ENCODE measurements around the gene SLIT3. TPM values are rescaled to one million over a fixed set of nuclear protein-coding genes. Genes with fewer than 3 reads are reported as not detected.
"Not testable (repeated sequence)": the region's sequence is repeated elsewhere in the genome, so short reads cannot be mapped to it uniquely, and the experiment has no call there.

SLIT3 gene
- total RNA-seq, 1 experiment from 2014 or later, result 2.0 TPM

GRCh38 chr5:169229342-169229892, 71.5 kb downstream of the SLIT3 start:
- Histone ChIP-seq H3K4me1 (no peaks in the 10 kb centered on the region), H3K9me3 (replicated peaks) (no peaks in the 10 kb centered on the region), H3K27me3 (no peaks in the 10 kb centered on the region), H3K4me3 (no peak overlapping the region), H3K36me3 (no peaks in the 10 kb centered on the region), H3K27ac (no peak overlapping the region)
- no peak for DNase-seq

GRCh38 chr5:169226895-169227294, 74.0 kb downstream of the SLIT3 start:
- DNase-seq, result no peak
- no peak overlapping the region for H3K4me3 ChIP-seq
- no peaks in the 10 kb centered on the region for H3K9me3 ChIP-seq (replicated peaks)
- no peaks in the 10 kb centered on the region for H3K4me1 ChIP-seq
- no peak overlapping the region for H3K27ac ChIP-seq
- H3K36me3 ChIP-seq, result no peaks in the 10 kb centered on the region
- no peaks in the 10 kb centered on the region for H3K27me3 ChIP-seq

GRCh38 chr5:169225830-169226356, 75.0 kb downstream of the SLIT3 start:
- Histone ChIP-seq H3K27me3 (no peaks in the 10 kb centered on the region), H3K4me3 (no peak overlapping the region), H3K9me3 (replicated peaks) (no peaks in the 10 kb centered on the region), H3K27ac (no peak overlapping the region), H3K36me3 (no peaks in the 10 kb centered on the region), H3K4me1 (no peaks in the 10 kb centered on the region)
- no peak for DNase-seq

GRCh38 chr5:169223595-169223953, 77.4 kb downstream of the SLIT3 start:
- Histone ChIP-seq H3K4me3 (no peak overlapping the region), H3K27ac (no peak overlapping the region), H3K4me1 (no peaks in the 10 kb centered on the region), H3K9me3 (replicated peaks) (no peaks in the 10 kb centered on the region), H3K36me3 (no peaks in the 10 kb centered on the region), H3K27me3 (no peaks in the 10 kb centered on the region; the same call in 1 of the 2 replicates)
- DNase-seq, result no peak

- H3K4me3 ChIP-seq, result no peak overlapping the region
- peaks cover 4% of the 10 kb centered on the region; the same call in 1 of the 2 replicates for H3K27me3 ChIP-seq
- no peaks in the 10 kb centered on the region for H3K36me3 ChIP-seq
- no peak for DNase-seq
- H3K9me3 ChIP-seq (replicated peaks), result no peaks in the 10 kb centered on the region
- H3K27ac ChIP-seq, result no peak overlapping the region
- H3K4me1 ChIP-seq, result no peaks in the 10 kb centered on the region
Measured at GRCh38 chr5:169222934-169223594, 77.9 kb downstream of the SLIT3 start.

GRCh38 chr5:169221519-169221918, 79.4 kb downstream of the SLIT3 start:
- H3K4me1 ChIP-seq, result no peaks in the 10 kb centered on the region

GRCh38 chr5:169219961-169220360, 81.0 kb downstream of the SLIT3 start:
- no peak overlapping the region for H3K27ac ChIP-seq

More at GRCh38 chr5:169221519-169221918, 79.4 kb downstream of the SLIT3 start:
- Histone ChIP-seq H3K27ac (no peak overlapping the region), H3K36me3 (no peaks in the 10 kb centered on the region), H3K9me3 (replicated peaks) (no peaks in the 10 kb centered on the region), H3K4me3 (no peak overlapping the region), H3K27me3 (peaks cover 4% of the 10 kb centered on the region; the same call in 1 of the 2 replicates)
- no peak for DNase-seq

GRCh38 chr5:169219351-169219750, 81.6 kb downstream of the SLIT3 start:
- peaks cover 4% of the 10 kb centered on the region; the same call in 1 of the 2 replicates for H3K27me3 ChIP-seq
- no peaks in the 10 kb centered on the region for H3K36me3 ChIP-seq
- DNase-seq, result no peak
- H3K9me3 ChIP-seq (replicated peaks), result no peaks in the 10 kb centered on the region
- no peak overlapping the region for H3K27ac ChIP-seq
- H3K4me3 ChIP-seq, result no peak overlapping the region
- no peaks in the 10 kb centered on the region for H3K4me1 ChIP-seq

More at GRCh38 chr5:169219961-169220360, 81.0 kb downstream of the SLIT3 start:
- DNase-seq, result no peak
- no peaks in the 10 kb centered on the region for H3K36me3 ChIP-seq
- H3K27me3 ChIP-seq, result peaks cover 4% of the 10 kb centered on the region; the same call in 1 of the 2 replicates
- H3K4me3 ChIP-seq, result no peak overlapping the region
- H3K4me1 ChIP-seq, result no peaks in the 10 kb centered on the region
- H3K9me3 ChIP-seq (replicated peaks), result no peaks in the 10 kb centered on the region

- peaks cover 4% of the 10 kb centered on the region; the same call in 1 of the 2 replicates for H3K27me3 ChIP-seq
- DNase-seq, result no peak
Measured at GRCh38 chr5:169218861-169219260, 82.1 kb downstream of the SLIT3 start.

GRCh38 chr5:169218176-169218575, 82.8 kb downstream of the SLIT3 start:
- H3K9me3 ChIP-seq (replicated peaks), result no peaks in the 10 kb centered on the region
- no peak overlapping the region for H3K27ac ChIP-seq
- H3K36me3 ChIP-seq, result no peaks in the 10 kb centered on the region
- no peak overlapping the region for H3K4me3 ChIP-seq
- H3K4me1 ChIP-seq, result no peaks in the 10 kb centered on the region
- DNase-seq, result no peak
- H3K27me3 ChIP-seq, result peaks cover 4% of the 10 kb centered on the region; the same call in 1 of the 2 replicates

More at GRCh38 chr5:169218861-169219260, 82.1 kb downstream of the SLIT3 start:
- no peak overlapping the region for H3K4me3 ChIP-seq
- H3K9me3 ChIP-seq (replicated peaks), result no peaks in the 10 kb centered on the region
- no peaks in the 10 kb centered on the region for H3K4me1 ChIP-seq
- H3K36me3 ChIP-seq, result no peaks in the 10 kb centered on the region
- H3K27ac ChIP-seq, result no peak overlapping the region

- Histone ChIP-seq H3K36me3 (no peaks in the 10 kb centered on the region), H3K4me3 (no peak overlapping the region), H3K4me1 (no peaks in the 10 kb centered on the region), H3K27ac (no peak overlapping the region), H3K27me3 (peaks cover 4% of the 10 kb centered on the region; the same call in 1 of the 2 replicates), H3K9me3 (replicated peaks) (no peaks in the 10 kb centered on the region)
- DNase-seq, result no peak
Measured at GRCh38 chr5:169216866-169217265, 84.1 kb downstream of the SLIT3 start.

GRCh38 chr5:169213479-169213878, 87.5 kb downstream of the SLIT3 start:
- Histone ChIP-seq H3K4me1 (no peaks in the 10 kb centered on the region), H3K27me3 (peaks cover 4% of the 10 kb centered on the region; the same call in 1 of the 2 replicates), H3K27ac (no peak overlapping the region), H3K9me3 (replicated peaks) (no peaks in the 10 kb centered on the region), H3K4me3 (no peak overlapping the region), H3K36me3 (no peaks in the 10 kb centered on the region)
- DNase-seq, result no peak

- not testable (repeated sequence) for H3K4me3 ChIP-seq; H3K27ac ChIP-seq; H3K9me3 ChIP-seq (replicated peaks); DNase-seq; H3K27me3 ChIP-seq; H3K4me1 ChIP-seq; H3K36me3 ChIP-seq
Measured at GRCh38 chr5:169211761-169212160, 89.2 kb downstream of the SLIT3 start.

- no peaks in the 10 kb centered on the region for H3K36me3 ChIP-seq
- H3K27ac ChIP-seq, result no peak overlapping the region
- H3K4me1 ChIP-seq, result no peaks in the 10 kb centered on the region
- no peak for DNase-seq
- H3K27me3 ChIP-seq, result no peaks in the 10 kb centered on the region
- no peak overlapping the region for H3K4me3 ChIP-seq
- H3K9me3 ChIP-seq (replicated peaks), result no peaks in the 10 kb centered on the region
Measured at GRCh38 chr5:169204788-169205400, 96.0 kb downstream of the SLIT3 start.

GRCh38 chr5:169202969-169203368, 98.0 kb downstream of the SLIT3 start:
- Histone ChIP-seq H3K9me3 (replicated peaks) (no peaks in the 10 kb centered on the region), H3K4me1 (no peaks in the 10 kb centered on the region), H3K36me3 (no peaks in the 10 kb centered on the region), H3K27ac (no peak overlapping the region), H3K4me3 (no peak overlapping the region), H3K27me3 (no peaks in the 10 kb centered on the region)
- DNase-seq, result no peak
